ENCODE measurements around the gene PFN3. TPM values are rescaled to one million over a fixed set of nuclear protein-coding genes. Genes with fewer than 3 reads are reported as not detected.
A peak's percentile ranks its signal among the peaks of the same experiment; 100 is the strongest.

PFN3 gene
- total RNA-seq, 1 donor from 2014 or later: not detected

DNA sequence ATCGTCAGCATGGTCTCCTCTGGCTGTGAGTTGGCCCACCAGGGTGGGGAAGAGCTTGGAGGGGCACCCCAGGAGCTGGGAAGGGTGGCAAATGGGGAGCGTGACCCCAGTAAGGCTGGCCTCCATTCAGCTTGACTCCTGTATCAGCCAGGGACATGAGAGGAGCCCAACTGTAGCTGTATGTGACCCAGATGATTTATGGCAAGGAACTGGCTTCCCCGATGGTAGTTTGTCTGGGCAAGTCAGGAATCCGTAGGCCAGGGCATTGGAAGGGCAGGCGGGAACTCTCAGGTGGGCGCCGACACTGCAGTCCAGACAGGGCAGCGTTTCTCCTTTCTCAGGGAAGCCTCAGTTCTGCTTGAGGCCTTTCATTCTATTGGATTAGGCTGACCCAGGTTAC is 13.9 kb downstream of the PFN3 start:
- H3K4me3 Mint-ChIP-seq: no peak overlapping the region
- H3K27ac Mint-ChIP-seq: no peak overlapping the region
- peaks cover 28% of the 10 kb centered on the region for H3K4me1 Mint-ChIP-seq
- intact Hi-C loops (cut with micrococcal nuclease): no loop called here
- TF ChIP-seq, protein P1, sequence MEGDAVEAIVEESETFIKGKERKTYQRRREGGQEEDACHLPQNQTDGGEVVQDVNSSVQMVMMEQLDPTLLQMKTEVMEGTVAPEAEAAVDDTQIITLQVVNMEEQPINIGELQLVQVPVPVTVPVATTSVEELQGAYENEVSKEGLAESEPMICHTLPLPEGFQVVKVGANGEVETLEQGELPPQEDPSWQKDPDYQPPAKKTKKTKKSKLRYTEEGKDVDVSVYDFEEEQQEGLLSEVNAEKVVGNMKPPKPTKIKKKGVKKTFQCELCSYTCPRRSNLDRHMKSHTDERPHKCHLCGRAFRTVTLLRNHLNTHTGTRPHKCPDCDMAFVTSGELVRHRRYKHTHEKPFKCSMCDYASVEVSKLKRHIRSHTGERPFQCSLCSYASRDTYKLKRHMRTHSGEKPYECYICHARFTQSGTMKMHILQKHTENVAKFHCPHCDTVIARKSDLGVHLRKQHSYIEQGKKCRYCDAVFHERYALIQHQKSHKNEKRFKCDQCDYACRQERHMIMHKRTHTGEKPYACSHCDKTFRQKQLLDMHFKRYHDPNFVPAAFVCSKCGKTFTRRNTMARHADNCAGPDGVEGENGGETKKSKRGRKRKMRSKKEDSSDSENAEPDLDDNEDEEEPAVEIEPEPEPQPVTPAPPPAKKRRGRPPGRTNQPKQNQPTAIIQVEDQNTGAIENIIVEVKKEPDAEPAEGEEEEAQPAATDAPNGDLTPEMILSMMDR (IDR thresholded peaks at IDR 0.05): no peak
- H3K27me3 Mint-ChIP-seq: peaks cover 13% of the 10 kb centered on the region
- ChIA-PET CTCF (interaction anchor here (5.6 kb wide), 1 partner anchor 18 kb away, joined by 85 read pairs; the partner anchor contains the start of gene PFN3), POLR2A (interaction anchor here (0.6 to 0.7 kb wide), 2 partner anchors 40 to 74 kb away, joined by 3 to 6 read pairs; no protein-coding TSS in a partner anchor)
- ATAC-seq (ENCODE audit: low read depth): no peak
- no peak for DNase-seq
- H3K9me3 Mint-ChIP-seq: no peaks in the 10 kb centered on the region
- H3K36me3 Mint-ChIP-seq (ENCODE audit: low read depth): no peaks in the 10 kb centered on the region

DNA sequence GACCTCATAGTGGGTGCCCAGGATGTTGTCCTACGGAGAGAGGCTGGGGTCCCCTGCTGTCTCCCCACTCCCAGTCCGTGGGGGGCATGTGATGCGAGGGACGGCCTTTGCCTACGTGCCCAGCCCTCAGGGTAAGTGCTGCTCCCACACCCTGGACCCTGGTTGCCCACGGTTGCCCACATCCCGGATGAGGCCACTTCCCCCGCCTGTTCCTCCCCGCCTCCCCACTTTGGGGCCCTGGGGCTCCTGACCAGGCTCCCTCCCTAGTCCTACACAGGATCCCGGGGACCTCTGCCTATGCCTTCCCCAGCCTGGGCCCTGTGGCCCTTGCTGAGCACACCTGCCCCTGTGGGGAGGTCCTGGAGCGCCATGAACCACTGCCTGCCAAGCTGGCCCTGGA is 14.7 kb downstream of the PFN3 start:
- no peak for ATAC-seq (ENCODE audit: low read depth)
- H3K4me1 Mint-ChIP-seq: peaks cover 28% of the 10 kb centered on the region
- H3K36me3 Mint-ChIP-seq (ENCODE audit: low read depth): no peaks in the 10 kb centered on the region
- intact Hi-C loops (cut with micrococcal nuclease): no loop called here
- CTCF ChIA-PET: no interaction called here
- TF ChIP-seq, protein P1 (IDR thresholded peaks at IDR 0.05): no peak
- H3K9me3 Mint-ChIP-seq: no peaks in the 10 kb centered on the region
- POLR2A ChIA-PET: no interaction called here
- no peak overlapping the region for H3K4me3 Mint-ChIP-seq
- no peak for DNase-seq
- no peak overlapping the region for H3K27ac Mint-ChIP-seq
- H3K27me3 Mint-ChIP-seq: peaks cover 13% of the 10 kb centered on the region

DNA sequence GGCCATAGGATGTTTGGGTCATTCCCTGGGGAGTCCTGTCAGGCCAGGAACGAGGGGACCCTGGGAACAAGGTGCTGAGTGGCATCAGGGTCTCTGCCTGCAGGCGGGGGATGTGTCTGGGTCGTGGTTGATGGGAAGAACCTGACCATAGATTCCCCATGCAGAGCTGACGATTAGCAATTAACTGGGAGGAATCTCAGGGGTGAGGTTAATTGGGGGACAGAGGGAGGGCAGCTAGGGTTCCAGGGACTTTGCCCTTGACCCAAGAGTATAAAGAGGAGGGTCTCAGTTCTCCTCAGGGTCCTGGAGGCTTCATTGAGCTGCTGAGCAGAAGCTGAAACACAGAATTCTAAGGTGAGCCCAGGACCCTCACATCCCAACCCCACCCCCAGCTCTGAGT is 16.3 kb downstream of the PFN3 start, which contains the start of gene SLC34A1:
SLC34A1 (plus strand) TSS at position 301 of the 400 bp plus-strand sequence. CDS start 1,308 bp downstream, outside the sequence.
- H3K27me3 Mint-ChIP-seq: peaks cover 11% of the 10 kb centered on the region
- no peaks in the 10 kb centered on the region for H3K36me3 Mint-ChIP-seq (ENCODE audit: low read depth)
- TF ChIP-seq, protein P1 (IDR thresholded peaks at IDR 0.05): no peak
- intact Hi-C loops (cut with micrococcal nuclease): no loop called here
- CTCF ChIA-PET: no interaction called here
- ATAC-seq (ENCODE audit: low read depth) (no peak), DNase-seq (no peak)
- H3K4me1 Mint-ChIP-seq: peaks cover 13% of the 10 kb centered on the region
- POLR2A ChIA-PET: no interaction called here
- H3K27ac Mint-ChIP-seq: peak within 1 kb of the TSS; percentile 46
- H3K4me3 Mint-ChIP-seq: no peak within 1 kb of the TSS
- H3K9me3 Mint-ChIP-seq: no peaks in the 10 kb centered on the region

- ATAC-seq (ENCODE audit: low read depth) (no peak), DNase-seq (no peak)
- TF ChIP-seq, protein P1 (IDR thresholded peaks at IDR 0.05): no peak
- H3K36me3 Mint-ChIP-seq (ENCODE audit: low read depth): no peaks in the 10 kb centered on the region
- peaks cover 11% of the 10 kb centered on the region for H3K27me3 Mint-ChIP-seq
- intact Hi-C loops (cut with micrococcal nuclease): loop anchor here (2.0 kb wide), 1 partner anchor 64 kb away; no protein-coding TSS in a partner anchor
- H3K9me3 Mint-ChIP-seq: no peaks in the 10 kb centered on the region
- POLR2A ChIA-PET: interaction anchor here (0.6 kb wide), 1 partner anchor 12 kb away, joined by 5 read pairs; no protein-coding TSS in a partner anchor
- CTCF ChIA-PET: interaction anchor here (0.8 to 0.9 kb wide), 2 partner anchors 58 to 65 kb away, joined by 3 read pairs; no protein-coding TSS in a partner anchor
- no peak overlapping the region for H3K4me3 Mint-ChIP-seq
- H3K4me1 Mint-ChIP-seq: peaks cover 3% of the 10 kb centered on the region
- no peak overlapping the region for H3K27ac Mint-ChIP-seq
Observed at GRCh38 chr5:177383181-177383580, 17.3 kb downstream of the PFN3 start.

DNA sequence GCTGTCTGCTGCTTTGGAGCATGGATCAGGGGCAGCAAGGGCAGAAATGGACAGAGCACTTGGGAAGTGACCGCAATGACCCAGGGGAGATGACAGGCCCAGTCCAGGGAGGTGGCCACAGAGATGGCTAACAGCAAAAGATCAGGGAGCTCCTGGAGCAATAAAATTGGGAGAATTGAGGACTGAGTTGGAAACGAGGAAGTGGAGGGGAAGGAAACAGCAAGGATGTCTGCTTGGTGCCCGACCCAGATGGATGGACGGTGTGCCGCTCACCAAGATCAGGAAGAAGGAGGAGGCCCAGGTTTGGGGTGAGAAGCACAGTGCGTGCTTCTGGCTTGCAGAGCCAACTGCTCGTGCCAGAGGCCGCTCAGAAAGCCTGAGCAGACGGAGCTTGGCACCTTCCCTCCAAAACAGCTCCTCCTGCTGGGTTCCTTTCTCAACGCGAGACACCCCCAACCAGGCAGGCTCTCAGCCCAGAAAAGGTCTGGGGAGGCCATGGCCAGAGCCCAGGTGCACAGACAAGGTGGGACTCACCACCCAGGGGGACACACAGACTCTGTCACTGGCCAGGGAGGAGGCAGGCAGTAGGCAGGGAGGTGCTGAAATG is 17.9 kb downstream of the PFN3 start:
- H3K9me3 Mint-ChIP-seq: no peaks in the 10 kb centered on the region
- H3K4me3 Mint-ChIP-seq: no peak overlapping the region
- peaks cover 3% of the 10 kb centered on the region for H3K4me1 Mint-ChIP-seq
- no peak overlapping the region for H3K27ac Mint-ChIP-seq
- ATAC-seq (ENCODE audit: low read depth): no peak
- TF ChIP-seq, protein P1 (IDR thresholded peaks at IDR 0.05): no peak
- CTCF ChIA-PET: interaction anchor here (0.8 to 0.9 kb wide), 2 partner anchors 57 to 64 kb away, joined by 3 read pairs; no protein-coding TSS in a partner anchor
- no peak for DNase-seq
- peaks cover 11% of the 10 kb centered on the region for H3K27me3 Mint-ChIP-seq
- POLR2A ChIA-PET: interaction anchor here (0.6 kb wide), 1 partner anchor 12 kb away, joined by 5 read pairs; no protein-coding TSS in a partner anchor
- intact Hi-C loops (cut with micrococcal nuclease): loop anchor here (2.0 kb wide), 1 partner anchor 64 kb away; no protein-coding TSS in a partner anchor
- no peaks in the 10 kb centered on the region for H3K36me3 Mint-ChIP-seq (ENCODE audit: low read depth)
